SK-N-SH treated with all-trans-retinoic acid at 6 μM for 48 hours (cell line): ENCODE data around the gene SCN2B.

ENCODE experiments used
- ATAC-seq: fragments of 200-7000 bp; cut with Tn5 transposase; 3 replicates; pipeline ENCODE4 v1.9.1; 2020; ENCODE audit warnings: mild to moderate bottlenecking, moderate library complexity
- BACH2 ChIP-seq: fragments of 250-450 bp; sonication (Bioruptor Pico); IDR thresholded peaks from 2 replicates; pipeline ENCODE4 v1.9.0; 2021; ENCODE audit warnings: mild to moderate bottlenecking, borderline replicate concordance
- CREB5 ChIP-seq: fragments of 250-450 bp; sonication (Bioruptor Pico); IDR thresholded peaks from 2 replicates; pipeline ENCODE4 v1.5.1; 2020; ENCODE audit warnings: low read depth, mild to moderate bottlenecking, moderate library complexity
- CSDC2 ChIP-seq: fragments of 250-450 bp; sonication (Bioruptor Pico); IDR thresholded peaks from 2 replicates; pipeline ENCODE4 v1.5.0; 2020; ENCODE audit warnings: mild to moderate bottlenecking, moderate library complexity
- CSRNP3 ChIP-seq: fragments of 250-450 bp; sonication (Bioruptor Pico); IDR thresholded peaks from 2 replicates; pipeline ENCODE4 v1.5.1; 2021; ENCODE audit warnings: mild to moderate bottlenecking, moderate library complexity
- ESRRG ChIP-seq: fragments of 250-450 bp; sonication (Bioruptor Pico); IDR thresholded peaks from 2 replicates; pipeline ENCODE4 v1.6.1; 2021; ENCODE audit warnings: mild to moderate bottlenecking
- GLIS3 ChIP-seq: fragments of 250-450 bp; sonication (Bioruptor Pico); IDR thresholded peaks from 2 replicates; pipeline ENCODE4 v1.5.0; 2020; ENCODE audit warnings: mild to moderate bottlenecking, moderate library complexity
- ISL1 ChIP-seq: fragments of 250-450 bp; sonication (Bioruptor Pico); IDR thresholded peaks from 2 replicates; pipeline ENCODE4 v2.1.2; 2022; ENCODE audit warnings: mild to moderate bottlenecking, moderate library complexity
- OSR1 ChIP-seq: fragments of 250-450 bp; sonication (Bioruptor Pico); IDR thresholded peaks from 2 replicates; pipeline ENCODE4 v1.8.0; 2022; ENCODE audit warnings: moderate library complexity, mild to moderate bottlenecking, inconsistent platforms
- PPARA ChIP-seq: fragments of 250-450 bp; sonication (Bioruptor Pico); IDR thresholded peaks from 2 replicates; pipeline ENCODE4 v1.5.0; 2020; ENCODE audit warnings: mild to moderate bottlenecking, borderline replicate concordance
- RARB ChIP-seq: fragments of 250-450 bp; sonication (Bioruptor Pico); IDR thresholded peaks from 2 replicates; pipeline ENCODE4 v1.8.0; 2021; ENCODE audit warnings: mild to moderate bottlenecking, moderate library complexity
- SNAI2 ChIP-seq: fragments of 250-450 bp; sonication (Bioruptor Pico); IDR thresholded peaks from 2 replicates; pipeline ENCODE4 v1.5.0; 2020; ENCODE audit warnings: mild to moderate bottlenecking, moderate library complexity
- TCF4 ChIP-seq: fragments of 250-450 bp; sonication (Bioruptor Pico); IDR thresholded peaks from 2 replicates; pipeline ENCODE4 v1.8.0; 2021; ENCODE audit warnings: mild to moderate bottlenecking, moderate library complexity, borderline replicate concordance
- TOX ChIP-seq: fragments of 250-450 bp; sonication (Bioruptor Pico); IDR thresholded peaks from 2 replicates; pipeline ENCODE4 v1.8.0; 2021; ENCODE audit warnings: mild to moderate bottlenecking, moderate library complexity, borderline replicate concordance
- TSHZ2 ChIP-seq: fragments of 250-450 bp; sonication (Bioruptor Pico); IDR thresholded peaks from 2 replicates; pipeline ENCODE4 v1.5.0; 2020; ENCODE audit warnings: mild to moderate bottlenecking, moderate library complexity
- ZC3H10 ChIP-seq: fragments of 250-450 bp; sonication (Bioruptor Pico); IDR thresholded peaks from 2 replicates; pipeline ENCODE4 v1.5.1; 2021; ENCODE audit warnings: mild to moderate bottlenecking, moderate library complexity
- ZFP3 ChIP-seq: fragments of 250-450 bp; sonication (Bioruptor Pico); IDR thresholded peaks from 2 replicates; pipeline ENCODE4 v1.5.0; 2020; ENCODE audit warnings: mild to moderate bottlenecking, moderate library complexity
- ZFP30 ChIP-seq: fragments of 450-650 bp; formaldehyde crosslinking; IDR thresholded peaks from 2 replicates; pipeline ENCODE4 v1.5.0; 2022; ENCODE audit warnings: mild to moderate bottlenecking, moderate library complexity
- ZNF565 ChIP-seq: fragments of 450-650 bp; formaldehyde crosslinking; conservative IDR thresholded peaks from 2 replicates; pipeline ENCODE4 v1.5.0; 2020; ENCODE audit warnings: low read depth, mild to moderate bottlenecking, moderate library complexity
- ZNF70 ChIP-seq: fragments of 450-650 bp; formaldehyde crosslinking; IDR thresholded peaks from 2 replicates; pipeline ENCODE4 v1.5.0; 2020; ENCODE audit warnings: mild to moderate bottlenecking, moderate library complexity
- ZNF8 ChIP-seq: fragments of 450-650 bp; formaldehyde crosslinking; IDR thresholded peaks from 2 replicates; pipeline ENCODE4 v1.5.0; 2020; ENCODE audit warnings: mild to moderate bottlenecking, moderate library complexity
- TF ChIP-seq, protein P1 (sequence below): fragments of 250-450 bp; sonication (Bioruptor Pico); IDR thresholded peaks from 2 replicates; pipeline ENCODE4 v1.8.0; 2020; ENCODE audit warnings: mild to moderate bottlenecking, moderate library complexity, borderline replicate concordance
- TF ChIP-seq, protein P2 (sequence below): fragments of 250-450 bp; sonication (Bioruptor Pico); IDR thresholded peaks from 2 replicates; pipeline ENCODE4 v1.8.0; 2021; ENCODE audit warnings: low read depth, mild to moderate bottlenecking, moderate library complexity, borderline replicate concordance

SCN2B gene

GRCh38 chr11:118219732-118220131, 43.3 kb upstream of the SCN2B start (continued):
- TF ChIP-seq CREB5: no peak
- no peak for TF ChIP-seq TOX
- no peak for TF ChIP-seq RARB
- no peak for TF ChIP-seq ZFP3 (CRISPR knock-in tag)
- no peak for TF ChIP-seq ZFP30
- no peak for TF ChIP-seq CSRNP3
- no peak for TF ChIP-seq CSDC2 (CRISPR knock-in tag)
- no peak for TF ChIP-seq ESRRG (CRISPR knock-in tag)

- TF ChIP-seq ISL1 (CRISPR knock-in tag) (no peak), ESRRG (CRISPR knock-in tag) (no peak), ZFP3 (CRISPR knock-in tag) (no peak), OSR1 (CRISPR knock-in tag) (no peak), ZNF8 (CRISPR knock-in tag) (no peak), CREB5 (no peak), RARB (no peak), ZFP30 (no peak), TSHZ2 (CRISPR knock-in tag) (no peak), CSRNP3 (no peak), ZNF70 (CRISPR knock-in tag) (no peak), CSDC2 (CRISPR knock-in tag) (no peak), TCF4 (CRISPR knock-in tag) (no peak), GLIS3 (no peak), SNAI2 (CRISPR knock-in tag) (no peak), ZC3H10 (CRISPR knock-in tag) (no peak), PPARA (CRISPR knock-in tag) (no peak), BACH2 (CRISPR knock-in tag) (no peak), TOX (no peak)
- TF ChIP-seq, protein P1, sequence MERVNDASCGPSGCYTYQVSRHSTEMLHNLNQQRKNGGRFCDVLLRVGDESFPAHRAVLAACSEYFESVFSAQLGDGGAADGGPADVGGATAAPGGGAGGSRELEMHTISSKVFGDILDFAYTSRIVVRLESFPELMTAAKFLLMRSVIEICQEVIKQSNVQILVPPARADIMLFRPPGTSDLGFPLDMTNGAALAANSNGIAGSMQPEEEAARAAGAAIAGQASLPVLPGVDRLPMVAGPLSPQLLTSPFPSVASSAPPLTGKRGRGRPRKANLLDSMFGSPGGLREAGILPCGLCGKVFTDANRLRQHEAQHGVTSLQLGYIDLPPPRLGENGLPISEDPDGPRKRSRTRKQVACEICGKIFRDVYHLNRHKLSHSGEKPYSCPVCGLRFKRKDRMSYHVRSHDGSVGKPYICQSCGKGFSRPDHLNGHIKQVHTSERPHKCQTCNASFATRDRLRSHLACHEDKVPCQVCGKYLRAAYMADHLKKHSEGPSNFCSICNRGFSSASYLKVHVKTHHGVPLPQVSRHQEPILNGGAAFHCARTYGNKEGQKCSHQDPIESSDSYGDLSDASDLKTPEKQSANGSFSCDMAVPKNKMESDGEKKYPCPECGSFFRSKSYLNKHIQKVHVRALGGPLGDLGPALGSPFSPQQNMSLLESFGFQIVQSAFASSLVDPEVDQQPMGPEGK (CRISPR knock-in tag): no peak
- ATAC-seq: no peak
Observed at GRCh38 chr11:118219244-118219643, 42.8 kb upstream of the SCN2B start.

DNA sequence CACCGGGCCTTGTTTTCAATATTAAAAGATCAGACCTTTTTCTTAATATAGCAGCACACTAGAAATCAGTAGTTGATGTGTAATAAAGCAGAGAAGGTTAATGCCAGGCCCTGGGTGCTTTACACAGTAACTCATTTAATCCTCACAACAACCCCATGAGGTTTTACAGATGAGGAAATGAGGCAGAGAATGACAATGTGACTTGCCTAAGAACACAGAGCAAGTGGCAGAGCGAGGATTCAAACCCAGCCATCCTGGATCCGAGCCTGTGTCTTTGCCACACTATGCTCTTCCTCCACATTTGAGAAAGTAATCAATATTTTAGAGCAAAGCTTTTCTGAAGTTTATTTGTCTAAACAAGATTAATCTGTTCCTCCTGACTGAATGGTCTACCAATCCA, 41.1 kb upstream of the SCN2B start:
- no peak for ATAC-seq
- TF ChIP-seq ZNF8 (CRISPR knock-in tag) (no peak), RARB (no peak), OSR1 (CRISPR knock-in tag) (no peak), ISL1 (CRISPR knock-in tag) (no peak), ZC3H10 (CRISPR knock-in tag) (no peak), TCF4 (CRISPR knock-in tag) (no peak), ZNF565 (CRISPR knock-in tag) (no peak), CSDC2 (CRISPR knock-in tag) (no peak)
- TF ChIP-seq, protein P2, sequence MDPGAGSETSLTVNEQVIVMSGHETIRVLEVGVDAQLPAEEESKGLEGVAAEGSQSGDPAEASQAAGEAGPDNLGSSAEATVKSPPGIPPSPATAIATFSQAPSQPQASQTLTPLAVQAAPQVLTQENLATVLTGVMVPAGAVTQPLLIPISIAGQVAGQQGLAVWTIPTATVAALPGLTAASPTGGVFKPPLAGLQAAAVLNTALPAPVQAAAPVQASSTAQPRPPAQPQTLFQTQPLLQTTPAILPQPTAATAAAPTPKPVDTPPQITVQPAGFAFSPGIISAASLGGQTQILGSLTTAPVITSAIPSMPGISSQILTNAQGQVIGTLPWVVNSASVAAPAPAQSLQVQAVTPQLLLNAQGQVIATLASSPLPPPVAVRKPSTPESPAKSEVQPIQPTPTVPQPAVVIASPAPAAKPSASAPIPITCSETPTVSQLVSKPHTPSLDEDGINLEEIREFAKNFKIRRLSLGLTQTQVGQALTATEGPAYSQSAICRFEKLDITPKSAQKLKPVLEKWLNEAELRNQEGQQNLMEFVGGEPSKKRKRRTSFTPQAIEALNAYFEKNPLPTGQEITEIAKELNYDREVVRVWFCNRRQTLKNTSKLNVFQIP: no peak
